Breast epithelium (tissue), 4 donors: ENCODE results near the gene DNAJB12. TPM values are rescaled to one million over a fixed set of nuclear protein-coding genes. Genes with fewer than 3 reads are reported as not detected.

Experiments used
- DNase-seq, 2 donors: peaks; one replicate each; pipeline ENCODE4 v3.0.0-alpha.2; 2019; ENCODE audit warnings: low spot score in 2 of 2
- H3K27ac ChIP-seq, 2 donors: fragments of 200-600 bp; sonication (generic) in 1 of 2; one replicate each; pipeline ENCODE4 v1.5.1; 2016 to 2019; ENCODE audit warnings: mild to moderate bottlenecking in 1 of 2
- H3K27me3 ChIP-seq, 2 donors: fragments of 200-600 bp; sonication (generic) in 1 of 2; one replicate each; pipeline versions ENCODE4 v1.5.1 to v1.6.0; 2017 to 2019; ENCODE audit warnings: control low read depth in 1 of 2, mild to moderate bottlenecking in 1 of 2
- H3K36me3 ChIP-seq: fragments of 200-600 bp; one replicate; pipeline ENCODE4 v1.5.1; 2019
- H3K4me1 ChIP-seq, 2 donors: fragments of 200-600 bp; sonication (generic); one replicate each; pipeline ENCODE4 v1.5.1; 2016 to 2019; ENCODE audit warnings: control low read depth in 1 of 2
- H3K4me3 ChIP-seq, 3 donors: fragments of 200-600 bp; sonication (generic); 1 replicate in 2 of 3; 2 replicates in 1 of 3; pipeline ENCODE4 v1.5.1; 2016 to 2019; ENCODE audit warnings: mild to moderate bottlenecking in 3 of 3, moderate library complexity in 2 of 3
- H3K9me3 ChIP-seq, 2 donors: fragments of 200-600 bp; sonication (generic) in 1 of 2; one replicate each; pipeline ENCODE4 v1.5.1; 2016 to 2019; ENCODE audit warnings: control low read depth in 1 of 2
- POLR2A ChIP-seq: fragments of 450-650 bp; IDR thresholded peaks from one replicate; pipeline ENCODE4 v1.6.1; 2016; ENCODE audit warnings: antibody characterized with exemption, mild to moderate bottlenecking, moderate library complexity
- POLR2AphosphoS5 ChIP-seq, 3 donors: sonication (generic); formaldehyde crosslinking; IDR thresholded peaks; one replicate each; pipeline ENCODE4 v1.6.1; 2017; ENCODE audit warnings: antibody characterized with exemption in 3 of 3
- intact Hi-C: fragments of 100-400 bp; cut with DNase I; formaldehyde crosslinking; loops from one replicate; pipeline ENCODE4 v1.15.1; 2023; ENCODE audit warnings: low total_unique reads
- total RNA-seq, 3 donors: library from RNA; depleted of rRNA; stranded (reverse); fragments of >200 nt; gene quantifications; one replicate each; pipeline ENCODE4 v1.1.0, GENCODE V29; 2016
- TF ChIP-seq, protein P1 (sequence below), 3 donors: fragments of 450-650 bp; IDR thresholded peaks; one replicate each; pipeline ENCODE4 v1.5.1; 2016 to 2017; ENCODE audit warnings: antibody characterized with exemption in 3 of 3, mild to moderate bottlenecking in 3 of 3, moderate library complexity in 3 of 3

Gene DNAJB12
- total RNA-seq, 3 donors from 2014 or later, result 38.4 to 48.1 (median 38.7) TPM

GRCh38 chr10:72321248-72322029, 33.3 kb downstream of the DNAJB12 start:
- Histone ChIP-seq H3K27me3 (no peaks in the 10 kb centered on the region), H3K4me1 (peaks cover 13 to 29% of the 10 kb centered on the region in 2 donors), H3K9me3 (no peaks in the 10 kb centered on the region), H3K36me3 (no peaks in the 10 kb centered on the region), H3K27ac (peak overlapping the region; percentile 93 to 94), H3K4me3 (peak overlapping the region in 1 of 3 donors; percentile 26)
- no peak for DNase-seq
- intact Hi-C loops, result no loop called here
- TF ChIP-seq, protein P1, sequence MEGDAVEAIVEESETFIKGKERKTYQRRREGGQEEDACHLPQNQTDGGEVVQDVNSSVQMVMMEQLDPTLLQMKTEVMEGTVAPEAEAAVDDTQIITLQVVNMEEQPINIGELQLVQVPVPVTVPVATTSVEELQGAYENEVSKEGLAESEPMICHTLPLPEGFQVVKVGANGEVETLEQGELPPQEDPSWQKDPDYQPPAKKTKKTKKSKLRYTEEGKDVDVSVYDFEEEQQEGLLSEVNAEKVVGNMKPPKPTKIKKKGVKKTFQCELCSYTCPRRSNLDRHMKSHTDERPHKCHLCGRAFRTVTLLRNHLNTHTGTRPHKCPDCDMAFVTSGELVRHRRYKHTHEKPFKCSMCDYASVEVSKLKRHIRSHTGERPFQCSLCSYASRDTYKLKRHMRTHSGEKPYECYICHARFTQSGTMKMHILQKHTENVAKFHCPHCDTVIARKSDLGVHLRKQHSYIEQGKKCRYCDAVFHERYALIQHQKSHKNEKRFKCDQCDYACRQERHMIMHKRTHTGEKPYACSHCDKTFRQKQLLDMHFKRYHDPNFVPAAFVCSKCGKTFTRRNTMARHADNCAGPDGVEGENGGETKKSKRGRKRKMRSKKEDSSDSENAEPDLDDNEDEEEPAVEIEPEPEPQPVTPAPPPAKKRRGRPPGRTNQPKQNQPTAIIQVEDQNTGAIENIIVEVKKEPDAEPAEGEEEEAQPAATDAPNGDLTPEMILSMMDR (IDR thresholded peaks at IDR 0.05), result no peak
- no peak for TF ChIP-seq POLR2AphosphoS5 (IDR thresholded peaks at IDR 0.05)
- no peak for TF ChIP-seq POLR2A

- H3K9me3 ChIP-seq, result no peaks in the 10 kb centered on the region
- H3K27ac ChIP-seq, result peak overlapping the region; percentile 93 to 94
- peak overlapping the region in 1 of 3 donors; percentile 26 for H3K4me3 ChIP-seq
- intact Hi-C loops, result no loop called here
- H3K36me3 ChIP-seq, result no peaks in the 10 kb centered on the region
- TF ChIP-seq, protein P1 (IDR thresholded peaks at IDR 0.05), result no peak
- no peak for TF ChIP-seq POLR2A
- peak; percentile 37 to 88 (median 73) for TF ChIP-seq POLR2AphosphoS5 (IDR thresholded peaks at IDR 0.05)
- peak in 1 of 2 donors; percentile 62 for DNase-seq
- peaks cover 14 to 36% of the 10 kb centered on the region in 2 donors for H3K4me1 ChIP-seq
- no peaks in the 10 kb centered on the region for H3K27me3 ChIP-seq
Observed at GRCh38 chr10:72320676-72321247, 34.0 kb downstream of the DNAJB12 start.

DNA sequence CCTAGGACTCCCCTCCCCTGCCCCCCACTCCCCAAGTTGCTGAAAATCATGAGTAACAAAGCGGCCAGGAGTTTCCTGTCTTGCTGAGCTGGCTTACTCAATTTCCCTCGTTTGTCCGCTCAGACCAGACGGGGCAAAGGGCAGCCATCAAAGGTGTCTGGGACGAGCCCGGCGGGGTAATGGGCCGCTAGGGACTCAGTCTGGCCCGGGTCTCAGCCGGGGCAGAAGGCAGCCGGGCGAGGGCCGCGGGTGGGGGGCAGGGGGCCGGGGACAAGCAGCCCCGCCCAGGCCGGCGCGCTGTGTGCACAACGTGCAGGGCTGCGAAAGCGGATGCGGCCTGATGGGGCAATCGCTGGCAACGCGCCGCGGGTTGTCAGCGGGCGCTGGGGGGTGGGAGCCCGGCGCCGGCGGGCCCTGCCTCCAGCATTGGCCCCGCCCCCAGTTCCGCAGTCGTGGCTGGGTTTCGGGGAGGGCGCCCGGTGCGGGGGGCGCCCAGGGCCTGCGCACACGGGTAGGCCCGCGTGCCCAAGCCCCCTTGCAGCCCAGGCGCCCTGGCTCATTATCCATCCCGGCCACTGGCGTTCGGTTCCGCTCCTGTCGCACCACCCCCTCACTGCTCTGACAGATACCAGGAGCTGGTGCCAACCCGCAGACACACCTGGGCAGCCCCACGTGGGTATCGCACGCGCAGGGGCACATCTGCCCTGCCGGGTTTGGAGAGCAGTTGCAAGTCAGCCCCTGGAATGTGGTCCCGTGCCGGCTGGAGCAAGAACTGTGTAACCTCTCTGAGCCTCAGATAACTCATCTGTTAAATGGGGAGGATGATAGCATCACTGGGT, 35.1 kb downstream of the DNAJB12 start:
- Histone ChIP-seq H3K27me3 (no peaks in the 10 kb centered on the region), H3K27ac (peak overlapping the region; percentile 93 to 94), H3K9me3 (no peaks in the 10 kb centered on the region), H3K4me3 (peak overlapping the region; percentile 36 to 63 (median 47)), H3K4me1 (peaks cover 18 to 33% of the 10 kb centered on the region in 2 donors), H3K36me3 (no peaks in the 10 kb centered on the region)
- TF ChIP-seq POLR2A, result no peak
- TF ChIP-seq POLR2AphosphoS5 (IDR thresholded peaks at IDR 0.05), result peak; percentile 54 to 88 (median 56)
- TF ChIP-seq, protein P1 (IDR thresholded peaks at IDR 0.05), result peak in 2 of 3 donors; percentile 12 to 23
- DNase-seq, result peak; percentile 89 to 90
- intact Hi-C loops, result no loop called here

GRCh38 chr10:72318418-72319262, 36.1 kb downstream of the DNAJB12 start:
- H3K4me1 ChIP-seq, result peaks cover 18 to 33% of the 10 kb centered on the region in 2 donors
- intact Hi-C loops, result no loop called here

More at GRCh38 chr10:72318418-72319262, 36.1 kb downstream of the DNAJB12 start:
- no peak for TF ChIP-seq POLR2AphosphoS5 (IDR thresholded peaks at IDR 0.05)
- TF ChIP-seq, protein P1 (IDR thresholded peaks at IDR 0.05), result no peak
- no peak for TF ChIP-seq POLR2A
- peak overlapping the region; percentile 36 to 63 (median 47) for H3K4me3 ChIP-seq
- H3K27me3 ChIP-seq, result no peaks in the 10 kb centered on the region
- H3K36me3 ChIP-seq, result no peaks in the 10 kb centered on the region
- DNase-seq, result no peak
- no peaks in the 10 kb centered on the region for H3K9me3 ChIP-seq
- H3K27ac ChIP-seq, result peak overlapping the region; percentile 93 to 94
